Fibroblast of the aortic adventitia (primary cell): Measurements from ENCODE around the gene KIAA0513. TPM values are rescaled to one million over a fixed set of nuclear protein-coding genes. Genes with fewer than 3 reads are reported as not detected.

Experiments used
- DNase-seq: peaks from one replicate; pipeline ENCODE4 v3.0.0-alpha.2; 2010; ENCODE audit warnings: low read depth
- H3K4me3 ChIP-seq: 2 replicates; pipeline ENCODE4 v1.5.1; 2011; ENCODE audit warnings: low read depth, mild to moderate bottlenecking, control low read depth, low read length, moderate library complexity
- total RNA-seq: library from RNA; depleted of rRNA; stranded (reverse); fragments of >200 nt; gene quantifications from 2 replicates; pipeline ENCODE4 v1.2.3, GENCODE V29; 2012; ENCODE audit warnings: low replicate concordance
- TF ChIP-seq, protein P1 (sequence below): IDR thresholded peaks from 2 replicates; pipeline ENCODE4 v1.5.1; 2011; ENCODE audit warnings: mild to moderate bottlenecking, low read length, control low read depth, inconsistent platforms; ENCODE audit not compliant: insufficient read depth

KIAA0513 gene
- total RNA-seq, 1 donor = 28.3 TPM

DNA sequence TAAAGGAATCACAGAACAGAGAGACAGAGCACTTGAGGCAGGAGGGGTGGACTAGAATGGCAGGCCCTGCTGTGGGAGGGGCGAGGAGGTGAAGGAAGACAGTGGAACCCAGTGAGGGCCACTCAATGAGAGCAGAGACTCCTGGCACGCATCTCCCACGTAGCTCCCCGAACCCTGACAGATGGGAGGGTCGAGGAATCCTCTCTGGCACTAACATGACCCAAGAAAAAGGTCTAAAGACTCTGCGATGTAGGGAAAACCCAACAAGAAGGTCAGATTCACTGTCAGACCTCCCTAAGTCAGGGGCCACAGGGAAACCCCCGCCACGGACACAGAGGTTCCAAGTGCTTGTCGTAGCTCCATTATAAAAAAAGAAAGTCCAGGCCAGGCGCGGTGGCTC, 31.2 kb upstream of the KIAA0513 start:
- no peak for DNase-seq
- TF ChIP-seq, protein P1, sequence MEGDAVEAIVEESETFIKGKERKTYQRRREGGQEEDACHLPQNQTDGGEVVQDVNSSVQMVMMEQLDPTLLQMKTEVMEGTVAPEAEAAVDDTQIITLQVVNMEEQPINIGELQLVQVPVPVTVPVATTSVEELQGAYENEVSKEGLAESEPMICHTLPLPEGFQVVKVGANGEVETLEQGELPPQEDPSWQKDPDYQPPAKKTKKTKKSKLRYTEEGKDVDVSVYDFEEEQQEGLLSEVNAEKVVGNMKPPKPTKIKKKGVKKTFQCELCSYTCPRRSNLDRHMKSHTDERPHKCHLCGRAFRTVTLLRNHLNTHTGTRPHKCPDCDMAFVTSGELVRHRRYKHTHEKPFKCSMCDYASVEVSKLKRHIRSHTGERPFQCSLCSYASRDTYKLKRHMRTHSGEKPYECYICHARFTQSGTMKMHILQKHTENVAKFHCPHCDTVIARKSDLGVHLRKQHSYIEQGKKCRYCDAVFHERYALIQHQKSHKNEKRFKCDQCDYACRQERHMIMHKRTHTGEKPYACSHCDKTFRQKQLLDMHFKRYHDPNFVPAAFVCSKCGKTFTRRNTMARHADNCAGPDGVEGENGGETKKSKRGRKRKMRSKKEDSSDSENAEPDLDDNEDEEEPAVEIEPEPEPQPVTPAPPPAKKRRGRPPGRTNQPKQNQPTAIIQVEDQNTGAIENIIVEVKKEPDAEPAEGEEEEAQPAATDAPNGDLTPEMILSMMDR = no peak
- no peak overlapping the region for H3K4me3 ChIP-seq

DNA sequence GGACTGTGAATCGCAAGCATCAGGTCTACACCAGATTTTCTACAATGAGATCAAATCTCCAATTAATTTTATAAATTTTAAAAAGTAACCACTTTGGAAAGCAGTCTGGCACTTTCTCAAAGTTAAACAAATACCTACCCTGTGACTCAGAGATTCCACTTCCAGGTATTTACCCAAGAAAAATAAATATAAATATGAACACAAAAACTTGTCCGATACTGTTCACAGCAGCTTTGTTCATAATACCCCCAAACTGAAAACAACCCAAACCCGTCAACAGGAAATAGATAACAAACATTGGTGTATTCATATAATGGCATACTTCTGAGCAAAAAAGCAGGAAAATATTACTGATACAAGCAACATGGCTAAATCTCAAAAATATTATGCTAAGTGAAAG, 28.4 kb upstream of the KIAA0513 start:
- TF ChIP-seq, protein P1 = no peak
- peak; percentile 49 for DNase-seq

DNA sequence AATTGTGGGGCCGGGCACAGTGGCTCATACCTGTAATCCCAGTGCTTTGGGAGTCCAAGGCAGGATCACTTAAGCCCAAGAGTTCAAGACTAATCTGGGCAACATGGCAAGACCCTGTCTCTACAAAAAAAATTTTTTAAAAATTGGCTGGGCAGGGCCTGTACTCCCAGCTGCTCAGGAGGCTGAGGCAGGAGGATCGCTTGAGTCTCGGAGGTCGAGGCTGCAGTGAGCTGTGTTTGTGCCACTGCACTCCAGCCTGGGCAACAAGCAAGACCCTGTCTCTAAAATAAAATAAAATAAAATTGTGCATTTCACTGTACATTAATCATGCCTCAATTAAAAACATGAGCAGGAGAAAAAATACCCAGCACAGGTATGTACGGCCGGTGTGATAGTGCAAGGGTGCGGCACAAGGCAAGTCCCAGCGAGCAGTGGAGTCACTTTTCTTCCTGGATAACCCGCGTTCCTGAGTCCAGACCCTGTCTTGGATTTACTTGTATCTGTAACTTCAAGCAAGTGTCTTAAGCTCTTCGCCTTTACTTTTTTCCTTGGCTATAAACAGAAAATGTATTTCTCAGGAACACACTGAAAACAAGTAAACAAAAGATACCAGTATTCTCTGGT, 27.6 kb upstream of the KIAA0513 start:
- no peak overlapping the region for H3K4me3 ChIP-seq
- TF ChIP-seq, protein P1 = no peak
- no peak for DNase-seq

More for the DNA sequence above, 28.4 kb upstream of the KIAA0513 start:
- no peak overlapping the region for H3K4me3 ChIP-seq

DNA sequence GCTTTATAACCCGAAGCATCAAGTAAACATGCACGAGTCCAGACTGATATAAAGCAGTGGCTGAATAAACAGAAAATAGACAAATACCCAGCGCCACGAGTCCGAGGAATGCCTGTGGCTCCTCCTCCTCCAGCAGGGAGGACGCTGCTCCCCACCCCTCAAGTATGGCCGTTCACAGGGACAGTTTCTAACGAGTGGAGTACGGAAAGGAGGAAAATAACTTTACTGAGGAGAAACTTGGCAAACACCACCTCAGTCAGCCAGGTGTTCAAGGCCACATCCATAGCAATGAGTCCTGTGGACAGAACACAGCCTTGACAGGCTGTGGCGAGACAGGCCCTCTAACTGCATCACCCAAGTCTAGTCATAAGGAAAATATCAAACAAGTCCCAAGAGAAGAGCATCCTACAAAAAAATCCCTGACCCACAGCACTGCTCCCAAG, 25.5 kb upstream of the KIAA0513 start:
- TF ChIP-seq, protein P1 = no peak
- DNase-seq = no peak
- H3K4me3 ChIP-seq = no peak overlapping the region

DNA sequence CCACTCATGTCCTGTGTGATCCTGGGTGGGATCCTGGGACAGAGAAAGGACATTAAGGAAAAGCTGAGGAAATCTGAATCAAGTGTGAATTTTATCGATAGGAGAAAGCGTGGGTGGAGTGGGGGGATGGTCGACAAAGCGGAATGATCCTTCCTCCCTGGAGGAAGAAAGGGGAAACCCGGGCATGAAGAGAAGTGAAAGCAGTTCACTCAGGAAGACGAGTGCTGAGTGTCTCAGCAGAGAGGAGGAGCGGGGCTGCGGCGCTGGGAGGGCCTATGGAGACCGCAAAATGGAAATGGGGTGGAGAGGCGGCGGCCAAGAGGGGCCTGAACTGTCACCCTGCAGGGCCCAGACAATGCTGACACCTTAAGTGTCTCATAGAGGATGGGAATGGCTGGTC, 25.0 kb upstream of the KIAA0513 start:
- TF ChIP-seq, protein P1 = no peak
- DNase-seq = no peak
- no peak overlapping the region for H3K4me3 ChIP-seq

DNA sequence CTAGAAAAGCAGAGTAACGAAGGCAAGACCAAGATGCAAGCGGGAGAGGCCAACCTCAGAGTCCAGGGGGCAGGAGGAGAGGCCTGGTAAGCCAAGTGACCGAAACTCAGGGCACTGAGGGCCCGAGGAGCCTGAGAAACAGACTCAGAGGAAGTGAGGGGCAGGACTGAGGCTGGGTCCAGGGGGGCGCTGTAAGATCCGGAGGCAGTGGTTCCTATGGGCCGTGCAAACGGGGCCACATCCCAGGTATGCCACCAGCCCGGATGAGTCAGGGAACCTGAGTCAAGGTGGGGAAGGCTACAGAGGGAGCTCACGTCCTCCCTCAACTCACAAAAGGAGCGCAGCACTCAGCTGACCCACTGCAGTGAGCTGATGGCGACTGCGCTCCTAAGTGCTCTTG, 24.5 kb upstream of the KIAA0513 start:
- TF ChIP-seq, protein P1 = no peak
- no peak for DNase-seq
- no peak overlapping the region for H3K4me3 ChIP-seq
